Endometrial microvascular endothelial cells (primary cell): ENCODE data around the gene PPM1L. TPM values are rescaled to one million over a fixed set of nuclear protein-coding genes. Genes with fewer than 3 reads are reported as not detected.
"Not testable (repeated sequence)": the region's sequence is repeated elsewhere in the genome, so short reads cannot be mapped to it uniquely, and the experiment has no call there.

Source experiments
- in situ Hi-C: cut with HindIII; loops from 2 replicates; pipeline ENCODE4 v1.10.0; 2017; ENCODE audit warnings: low sequenced_read_pairs, low pct_unique_long_range_greater_than_20kb; ENCODE audit errors: inconsistent ontology term
- total RNA-seq: library from RNA; depleted of rRNA; stranded (reverse); fragments of >200 nt; gene quantifications from one replicate; pipeline ENCODE4 v1.2.3, GENCODE V29; 2015; ENCODE audit errors: inconsistent ontology term

The PPM1L gene
- total RNA-seq, 1 donor from 2014 or later, result 0.46 TPM

DNA sequence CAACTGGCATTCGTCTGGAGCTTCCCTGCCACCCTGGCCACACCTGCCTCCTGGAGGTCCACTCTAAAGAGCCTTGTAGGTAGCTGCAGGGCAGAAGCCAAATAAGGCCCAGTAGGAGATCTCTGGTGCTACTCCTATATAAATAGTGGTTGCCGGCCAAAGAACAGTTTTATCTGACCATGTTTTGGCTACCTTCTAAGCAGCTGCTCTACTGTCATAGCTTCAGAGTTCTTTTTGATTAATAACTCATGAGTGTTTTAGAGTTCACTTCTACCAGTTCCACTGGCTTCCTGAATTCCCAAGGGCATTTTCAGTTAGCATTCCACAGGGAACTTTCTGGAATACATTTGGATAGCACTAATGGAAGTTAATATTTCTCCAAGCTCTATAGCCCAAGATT lies 194.5 kb downstream of the PPM1L start:
- in situ Hi-C loops, result no loop called here

DNA sequence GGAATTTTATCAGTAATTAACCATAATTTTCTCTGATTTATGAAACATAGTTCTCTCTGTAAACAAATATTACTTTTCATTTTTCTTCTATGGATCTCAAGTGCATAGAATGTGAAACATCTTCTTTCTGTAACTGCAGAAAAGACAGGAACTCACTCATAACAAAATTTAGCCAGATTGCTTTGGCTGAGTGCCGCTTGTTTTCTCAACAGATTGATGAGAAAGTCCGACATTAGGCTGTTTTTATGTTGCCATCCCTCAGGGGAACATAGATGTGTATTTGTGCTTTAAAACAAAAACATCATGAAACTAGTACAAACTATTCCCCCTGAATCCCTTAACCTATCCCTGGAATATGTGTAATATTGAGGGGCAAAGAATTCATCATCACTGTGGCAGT lies 194.9 kb downstream of the PPM1L start:
- in situ Hi-C loops, result no loop called here

DNA sequence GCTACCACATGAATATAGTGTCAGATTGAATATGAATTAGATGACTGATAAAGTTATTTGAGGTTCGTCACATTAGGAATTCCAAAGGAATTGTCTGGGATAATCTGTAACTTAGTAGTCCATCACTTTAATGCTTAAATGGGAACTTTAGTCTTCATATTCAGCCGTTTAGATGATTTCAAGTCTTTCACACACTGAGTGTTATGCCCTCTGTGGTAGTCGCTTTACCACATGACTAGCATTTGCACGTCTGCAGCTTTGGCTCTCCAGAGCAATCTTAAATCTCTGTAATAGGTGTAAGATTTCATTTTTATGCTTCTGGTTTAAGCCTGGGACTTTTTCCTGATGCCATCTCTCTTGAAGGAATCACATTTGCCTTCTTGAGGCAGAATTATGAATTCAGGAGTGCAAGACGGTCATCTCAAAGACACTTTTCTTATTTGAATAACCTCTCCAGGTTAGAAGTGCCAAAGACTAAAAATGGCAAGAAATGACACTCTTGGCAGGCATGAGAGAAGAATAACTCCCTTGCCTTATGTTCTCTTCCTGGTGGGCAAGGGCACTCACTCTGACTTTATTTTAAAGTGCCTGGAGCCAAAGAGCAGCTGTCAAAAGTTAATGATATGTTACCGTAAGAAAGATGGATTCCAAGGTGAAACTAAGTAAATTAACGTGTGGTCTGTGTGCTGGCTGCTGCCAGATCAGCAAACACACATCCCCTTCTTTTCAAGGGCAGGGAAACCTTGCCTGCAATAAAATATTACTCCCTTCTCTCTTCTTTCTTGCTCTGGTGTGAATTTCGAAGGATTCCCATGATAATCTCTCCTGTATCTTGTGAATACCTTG lies 195.8 kb downstream of the PPM1L start:
- in situ Hi-C loops, result no loop called here

DNA sequence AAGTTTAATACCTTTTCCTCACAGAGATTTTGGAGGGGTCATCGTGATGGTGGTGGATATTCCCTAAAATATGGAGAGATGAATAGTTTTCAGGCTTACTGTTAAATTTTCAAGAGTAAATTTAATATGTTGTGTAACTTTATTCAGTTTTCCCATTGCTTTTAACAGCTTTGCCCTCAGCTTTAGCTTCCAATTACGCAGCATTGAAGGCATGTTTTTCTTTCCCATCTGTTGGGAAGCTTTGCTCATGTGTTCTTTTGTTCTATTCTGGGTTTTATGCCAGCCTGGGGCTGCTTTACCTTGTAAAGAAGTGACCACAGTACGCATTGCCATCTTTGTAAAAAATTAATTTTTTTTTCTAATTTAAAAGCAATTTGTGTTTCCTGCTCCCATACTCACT lies 197.7 kb downstream of the PPM1L start:
- in situ Hi-C loops, result no loop called here

DNA sequence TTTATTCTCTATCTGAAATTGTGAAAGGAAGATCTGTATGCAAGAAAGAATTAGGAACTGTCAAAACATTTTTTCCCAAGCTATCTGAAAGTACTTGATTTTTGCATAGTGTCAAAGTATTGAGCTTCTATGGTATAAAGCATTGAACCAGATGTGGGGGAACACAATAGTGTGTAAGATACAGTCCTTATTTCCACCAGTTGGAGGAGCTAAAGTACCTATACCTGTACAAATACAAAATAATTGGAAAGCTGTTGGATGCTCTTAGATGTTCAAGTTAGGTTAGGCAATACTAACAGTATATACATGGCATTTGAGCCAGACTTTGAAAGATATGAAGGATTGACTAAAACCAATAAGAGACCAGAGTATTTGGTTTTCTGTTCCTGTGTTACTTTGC lies 200.8 kb downstream of the PPM1L start:
- in situ Hi-C loops, result no loop called here

DNA sequence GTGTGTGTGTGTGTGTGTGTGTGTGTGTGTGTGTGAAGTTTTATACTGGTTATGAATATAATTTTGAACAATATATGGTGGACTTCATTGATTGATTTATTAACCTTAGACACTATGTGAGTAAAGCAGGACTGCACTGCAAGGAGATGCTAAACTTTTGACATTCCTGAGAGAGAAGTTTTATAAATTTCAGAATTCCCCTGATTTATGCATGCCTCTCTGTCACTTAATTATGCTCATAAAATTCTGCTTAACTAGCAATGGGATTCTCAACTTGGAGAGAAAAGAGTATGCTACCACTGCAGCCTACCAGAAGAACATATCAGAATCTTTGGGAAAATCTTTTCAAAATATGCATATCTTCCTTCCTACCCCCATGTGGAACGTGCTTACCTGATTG lies 204.5 kb downstream of the PPM1L start:
- in situ Hi-C loops, result no loop called here

DNA sequence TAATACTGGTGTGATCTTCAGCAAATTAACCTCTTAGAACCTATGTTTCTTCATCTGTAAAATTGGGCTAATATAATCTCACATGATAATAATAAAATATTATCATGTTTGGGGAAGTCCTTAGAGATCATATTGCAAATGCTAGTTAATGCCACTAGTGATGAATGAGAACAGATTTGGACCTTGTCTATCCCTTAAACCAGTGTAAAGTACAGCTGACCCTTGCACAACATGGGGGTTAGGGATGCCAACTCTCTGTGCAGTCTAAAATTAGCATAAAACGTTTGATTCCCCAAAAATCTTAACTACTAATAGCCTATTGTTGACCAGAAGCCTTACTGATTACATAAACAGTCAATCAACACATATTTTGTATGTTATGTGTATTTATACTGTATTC lies 207.9 kb downstream of the PPM1L start:
- in situ Hi-C loops, result no loop called here

DNA sequence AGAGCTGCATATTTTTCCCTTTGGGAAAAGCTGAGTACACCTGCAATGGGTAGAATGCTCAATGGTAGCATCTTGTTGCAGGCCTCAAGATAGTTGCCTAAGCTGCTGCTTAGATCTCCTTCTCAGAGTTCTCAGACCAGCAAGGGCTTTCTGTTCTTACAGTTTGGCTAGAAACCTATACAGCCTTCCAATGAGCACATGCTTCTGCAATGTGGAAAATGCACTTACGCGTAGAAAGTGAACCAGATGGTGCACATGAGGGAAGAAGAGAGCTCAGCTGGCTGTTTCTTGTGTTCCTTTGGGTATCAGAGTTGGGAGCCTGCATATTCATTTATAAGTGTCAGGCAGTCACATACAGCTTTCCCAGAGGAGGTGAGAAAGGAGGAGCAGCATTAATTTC lies 212.7 kb downstream of the PPM1L start:
- in situ Hi-C loops, result no loop called here

DNA sequence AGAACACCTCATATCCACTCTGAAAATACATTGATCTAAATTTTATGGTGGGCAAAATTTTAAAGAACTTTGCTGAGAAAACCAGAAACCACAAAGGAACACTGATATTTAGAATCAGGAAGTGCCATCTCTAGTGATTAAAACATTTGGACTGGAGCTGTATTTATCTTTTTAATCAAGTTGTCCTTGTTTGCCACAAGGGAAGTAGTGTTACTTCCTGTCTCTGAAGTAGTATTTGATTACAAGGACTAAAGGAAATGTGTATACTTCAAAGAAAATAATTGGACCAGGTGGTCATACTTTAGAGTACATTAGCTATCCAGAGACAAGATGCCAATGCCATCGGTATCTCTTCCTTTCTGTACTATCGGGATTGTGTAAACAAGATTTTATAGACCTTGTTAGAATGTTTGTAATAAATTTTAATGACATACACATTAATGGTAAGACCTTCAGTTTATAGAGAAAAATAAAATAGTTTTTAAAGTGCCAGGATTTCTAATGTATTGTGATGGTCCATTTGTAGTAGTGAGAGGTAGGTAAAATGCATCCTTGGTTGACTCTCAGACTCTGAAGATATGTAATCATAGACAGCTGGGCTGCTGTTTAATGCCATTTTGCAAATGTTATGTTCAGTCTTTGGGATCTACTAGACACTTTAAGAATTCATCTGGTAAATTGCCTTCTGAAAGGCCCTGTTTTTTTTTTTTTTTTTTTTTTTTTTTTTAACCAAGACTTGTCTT lies 217.2 kb downstream of the PPM1L start:
- in situ Hi-C loops, result no loop called here

DNA sequence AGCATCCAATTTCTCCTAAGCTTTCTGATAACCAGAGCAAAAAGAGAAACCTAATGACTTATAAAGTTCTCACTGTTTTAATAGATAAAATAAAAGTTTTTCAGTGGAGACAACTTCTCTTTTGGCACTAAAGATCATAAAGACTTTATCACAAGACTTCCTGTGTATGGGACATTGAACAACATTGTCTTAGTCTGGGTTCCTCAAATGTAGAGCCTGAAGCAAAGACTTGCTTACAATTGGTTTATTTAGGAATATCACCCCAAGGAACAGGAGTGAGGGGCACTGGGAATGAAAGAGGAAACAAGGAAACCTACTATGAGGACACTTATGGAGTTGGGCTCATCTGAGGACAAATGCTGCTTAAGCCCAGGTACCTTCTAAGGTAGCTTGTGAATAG lies 221.7 kb downstream of the PPM1L start:
- in situ Hi-C loops, result no loop called here

DNA sequence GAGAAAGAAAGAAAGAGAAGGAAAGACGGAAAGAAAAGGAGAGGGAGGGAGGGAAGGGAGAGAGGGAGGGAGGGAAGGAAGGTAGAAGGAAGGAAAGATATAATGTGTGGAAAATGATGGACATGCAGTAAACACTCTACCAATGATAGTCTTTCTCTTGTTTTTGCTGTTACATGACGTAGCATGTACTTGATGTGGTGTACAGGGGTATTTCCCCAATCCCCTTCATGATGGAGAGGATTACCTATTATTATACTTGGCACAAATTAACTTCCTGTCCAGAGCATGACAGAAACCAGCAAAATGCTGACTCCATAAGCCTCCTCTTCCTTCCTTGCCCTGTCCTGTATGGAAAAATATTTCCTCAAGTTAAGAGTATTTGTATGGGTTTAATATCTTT lies 224.7 kb downstream of the PPM1L start:
- in situ Hi-C loops, result no loop called here

DNA sequence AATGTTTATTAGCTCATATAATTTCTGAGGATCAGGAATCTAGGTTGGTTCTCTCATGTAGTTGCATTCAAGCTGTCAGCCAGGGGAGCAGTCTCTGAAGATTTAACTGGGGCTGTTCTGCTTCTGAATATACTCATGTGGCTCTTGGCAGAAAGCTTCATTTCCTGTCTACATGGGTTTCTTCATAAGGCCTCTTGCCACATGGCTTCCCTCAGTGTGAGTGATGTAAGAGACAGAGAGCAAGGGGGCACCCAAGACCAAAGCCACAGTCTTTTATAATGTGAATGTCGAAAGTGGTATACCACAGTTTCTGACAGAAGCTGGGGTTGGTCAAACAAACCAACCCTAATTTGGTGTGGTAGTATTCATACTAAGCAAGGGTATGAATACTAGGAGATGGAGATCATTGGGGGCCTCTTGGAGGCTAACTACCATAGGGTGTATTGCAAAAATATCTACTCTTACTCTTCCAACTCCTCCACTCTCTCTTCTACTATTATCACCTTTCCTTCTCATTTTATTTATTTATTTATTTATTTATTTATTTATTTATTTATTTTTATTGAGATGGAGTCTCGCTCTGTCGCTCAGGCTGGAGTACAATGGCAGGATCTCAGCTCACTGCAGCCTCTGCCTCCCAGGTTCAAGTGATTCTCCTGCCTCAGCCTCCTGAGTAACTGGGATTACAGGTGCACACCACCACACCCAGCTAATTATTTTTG lies 225.3 kb downstream of the PPM1L start:
- in situ Hi-C loops, result no loop called here

DNA sequence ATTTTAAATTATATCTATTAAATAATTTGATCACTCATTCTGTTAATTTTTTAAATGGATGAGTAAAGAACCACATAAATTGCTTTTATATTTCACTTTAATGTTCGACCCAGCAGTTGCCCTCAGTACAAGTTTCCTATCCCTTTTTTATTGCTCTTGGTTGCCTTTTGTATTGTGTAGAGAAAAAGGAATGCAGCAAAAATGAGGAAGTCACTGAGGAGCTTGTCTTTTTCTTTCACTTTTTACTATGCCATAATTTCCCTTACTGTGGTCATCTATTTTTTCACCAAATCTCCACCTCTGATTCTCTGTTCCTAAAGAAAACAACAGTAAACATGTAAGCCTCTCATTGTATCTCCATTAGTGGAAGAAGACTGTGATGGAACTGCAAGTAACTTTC lies 226.5 kb downstream of the PPM1L start:
- in situ Hi-C loops, result no loop called here

DNA sequence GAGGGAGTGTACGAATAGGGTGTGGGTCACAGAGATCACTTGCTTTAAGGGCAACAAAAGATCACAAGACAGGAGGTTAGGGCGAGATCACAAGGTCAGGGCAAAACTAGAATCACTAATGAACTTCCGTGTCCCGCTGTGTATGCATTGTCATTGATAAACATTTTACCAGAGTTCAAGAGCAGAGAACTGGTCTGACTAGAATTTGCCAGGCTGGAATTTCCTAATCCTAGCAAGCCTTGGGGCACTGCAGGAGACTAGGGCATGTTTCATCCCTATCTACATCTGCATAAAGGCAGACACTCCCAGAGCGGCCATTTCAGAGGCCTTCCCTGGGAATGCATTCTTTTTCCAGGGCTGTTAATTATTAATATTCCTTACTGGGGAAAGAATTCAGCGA lies 227.9 kb downstream of the PPM1L start:
- in situ Hi-C loops, result not testable (repeated sequence)

DNA sequence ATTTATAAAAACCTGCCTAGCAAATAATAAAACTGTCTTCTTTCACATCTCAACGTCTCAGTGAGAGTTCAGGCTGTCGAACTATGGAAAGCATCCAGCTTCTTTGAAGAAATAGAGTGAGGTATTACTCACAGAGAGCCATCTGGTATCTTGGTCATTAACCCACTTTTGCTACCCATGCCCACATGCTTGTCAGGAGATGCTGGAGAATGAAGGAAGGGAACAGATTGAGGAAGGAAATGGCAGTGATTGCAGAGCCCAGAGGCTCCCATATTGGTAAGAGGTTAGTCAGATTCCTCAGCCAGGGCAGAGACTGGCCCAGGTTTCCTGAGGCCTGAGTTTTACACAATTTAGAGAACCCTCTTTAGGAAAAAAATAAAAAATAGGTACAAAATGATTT lies 230.0 kb downstream of the PPM1L start:
- in situ Hi-C loops, result no loop called here

DNA sequence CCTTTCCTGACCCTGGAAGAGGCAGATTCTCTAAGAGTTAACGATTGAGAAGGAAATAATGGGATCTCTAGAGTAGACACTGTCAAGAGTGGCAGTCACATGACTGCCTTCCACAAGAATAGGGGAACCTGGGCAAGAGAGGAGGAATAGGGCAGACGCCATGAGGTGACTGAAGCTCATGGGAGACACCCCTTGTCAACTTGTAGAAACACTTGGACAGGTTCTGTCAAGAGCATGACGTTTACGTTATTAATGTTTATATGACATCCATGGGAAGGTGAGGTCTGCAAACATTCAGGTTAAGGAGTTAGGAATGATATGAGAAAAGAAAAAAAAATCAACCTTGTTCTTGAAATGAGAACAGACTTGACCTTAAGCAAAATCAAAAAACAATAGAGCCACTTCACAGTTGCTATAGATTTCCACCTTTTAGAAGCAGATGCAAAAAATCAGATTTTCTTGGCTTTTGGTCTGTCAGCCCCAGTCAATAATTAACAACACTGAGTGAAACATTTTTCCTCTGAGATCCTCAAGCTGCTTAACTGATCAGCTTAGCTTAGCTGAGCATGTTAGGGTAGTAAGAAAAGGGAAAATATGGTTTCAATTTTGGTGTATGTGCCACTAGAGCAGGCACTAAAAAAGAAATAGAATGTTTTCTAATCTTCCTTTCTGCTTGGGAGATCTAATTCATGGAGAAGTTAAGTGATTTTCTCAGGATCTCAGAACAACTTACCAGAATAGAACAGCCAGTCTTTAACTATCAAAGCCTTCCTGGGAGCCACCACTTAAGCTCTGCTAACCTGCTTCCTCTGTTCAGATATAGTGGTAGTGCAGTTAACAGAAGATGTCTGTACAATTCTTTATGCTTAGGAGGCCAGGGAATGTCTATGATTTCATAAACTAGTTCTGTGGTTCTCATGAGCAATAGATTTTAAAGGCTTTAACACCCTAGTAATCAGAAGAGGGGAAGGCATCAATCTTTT lies 232.2 kb downstream of the PPM1L start:
- in situ Hi-C loops, result no loop called here

DNA sequence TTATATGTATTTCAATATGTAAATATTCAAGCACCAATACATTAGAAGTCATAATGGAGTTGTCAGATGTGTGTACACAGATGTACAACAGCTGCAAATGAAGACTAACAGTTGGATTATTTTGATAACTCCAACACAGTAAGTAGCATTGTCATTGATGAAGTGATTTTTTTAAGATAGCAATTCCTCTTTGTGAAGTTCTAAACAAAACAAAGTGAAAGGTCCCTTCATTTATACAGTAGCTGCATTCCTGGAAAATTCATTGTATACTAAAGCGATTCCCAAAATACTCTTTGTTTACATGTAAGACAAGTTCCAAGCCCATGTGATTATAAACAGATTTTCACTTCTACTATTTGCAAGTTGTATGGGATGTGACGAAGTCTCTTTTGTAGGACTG lies 234.4 kb downstream of the PPM1L start:
- in situ Hi-C loops, result no loop called here

DNA sequence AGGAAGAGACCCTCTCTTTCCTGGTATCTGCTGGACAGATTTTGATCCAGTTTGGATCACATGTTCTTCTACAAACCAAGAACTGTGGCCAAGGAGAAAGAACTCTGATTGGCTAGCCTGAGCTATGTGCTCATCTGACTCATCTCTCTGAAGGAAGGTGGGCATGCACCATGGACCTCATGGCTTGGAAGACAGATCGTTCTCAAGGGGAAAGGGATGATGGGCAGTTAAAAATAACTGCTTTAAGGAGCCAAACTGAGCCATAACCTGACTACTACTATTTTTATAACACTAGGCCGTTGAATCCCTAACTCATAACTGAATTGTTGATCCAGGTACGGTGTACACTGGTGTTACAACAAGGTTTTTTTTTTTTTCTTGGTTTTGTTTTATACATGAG lies 236.7 kb downstream of the PPM1L start:
- in situ Hi-C loops, result no loop called here

DNA sequence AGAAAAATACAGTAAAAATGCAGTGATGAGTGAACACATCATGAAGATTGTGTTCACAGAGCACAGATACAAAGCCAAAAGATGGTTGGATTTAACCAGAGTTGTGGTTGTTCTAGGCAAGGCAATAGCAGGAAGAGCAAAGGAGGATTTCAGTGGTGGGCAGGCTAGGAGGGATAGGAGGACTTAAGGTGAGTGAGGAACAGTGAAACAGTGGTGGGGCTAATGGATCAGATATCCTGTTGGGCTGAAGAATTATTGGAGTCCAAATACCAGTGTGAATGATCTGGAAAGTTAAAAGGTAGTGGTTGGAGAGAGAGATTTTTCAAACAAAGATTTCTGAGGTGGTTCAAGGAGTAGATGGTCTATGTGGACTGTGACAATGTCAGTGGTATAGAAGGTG lies 240.8 kb downstream of the PPM1L start:
- in situ Hi-C loops, result no loop called here
